Measurements from ENCODE around the gene PALM.

The PALM gene

GRCh38 chr19:795691-796581 lies 87.2 kb downstream of the PALM start:
- TF ChIP-seq CTCF (conservative IDR thresholded peaks at IDR 0.05; ENCODE audit: low read length) = no peak
- peak overlapping the region; percentile 67 for H3K4me3 ChIP-seq (ENCODE audit: low read length)
- no peak for DNase-seq (ENCODE audit: low read depth)

- peak within 1 kb of the TSS; percentile 84 for H3K4me3 ChIP-seq (ENCODE audit: low read length)
- peak; percentile 100 for DNase-seq (ENCODE audit: low read depth)
- TF ChIP-seq CTCF (conservative IDR thresholded peaks at IDR 0.05; ENCODE audit: low read length) = no peak; the same call in 1 of the 2 replicates
Observed at GRCh38 chr19:796692-797527, 88.2 kb downstream of the PALM start, which contains the start of gene PTBP1. Gene PTBP1, plus strand, starts transcription at chr19:797452. Its CDS starts 46 bp downstream, at chr19:797498.
